Activated T-helper 9 cell treated with anti-CD3 and anti-CD28 coated beads, Interleukin-2, amount 50 U/mL, for 16 hours (primary cell): ENCODE data around the gene NCAM1.

ENCODE experiments used
- DNase-seq: peaks from one replicate; pipeline ENCODE4 v3.0.0-alpha.2; 2020; ENCODE audit warnings: low read depth

The NCAM1 gene

DNA sequence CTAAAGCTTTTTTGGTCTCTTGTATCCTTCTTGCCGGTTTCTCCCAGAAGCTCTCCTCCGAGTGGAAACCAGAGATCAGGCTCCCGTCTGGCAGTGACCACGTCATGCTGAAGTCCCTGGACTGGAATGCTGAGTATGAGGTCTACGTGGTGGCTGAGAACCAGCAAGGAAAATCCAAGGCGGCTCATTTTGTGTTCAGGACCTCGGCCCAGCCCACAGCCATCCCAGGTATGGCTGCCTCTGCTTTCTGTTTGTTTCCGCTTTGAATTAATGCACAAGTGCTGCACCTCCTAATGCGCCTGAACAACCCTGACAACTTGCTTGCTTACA is 298.8 kb downstream of the NCAM1 start:
- no peak for DNase-seq

DNA sequence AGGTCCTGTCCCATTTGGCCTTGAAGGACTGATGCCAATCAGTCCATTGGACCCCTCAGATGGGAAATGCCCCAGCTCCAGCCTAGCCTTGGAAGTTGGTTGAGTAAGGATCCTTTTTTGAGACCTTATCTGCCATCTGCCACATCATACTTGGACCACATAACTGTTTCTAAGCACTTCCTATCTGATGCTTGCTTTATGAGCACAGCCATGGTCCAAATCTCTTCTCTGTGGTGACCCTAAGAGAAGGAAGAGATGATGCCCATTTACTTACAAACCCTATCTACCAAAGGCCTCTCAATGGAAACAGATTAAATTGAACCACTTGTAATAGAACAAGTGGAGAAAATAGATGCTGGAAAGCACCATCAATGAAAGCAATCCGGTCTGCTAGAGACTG is 299.3 kb downstream of the NCAM1 start:
- no peak for DNase-seq

- no peak for DNase-seq
These were observed 300.7 kb downstream of the NCAM1 start for GRCh38 chr11:113261709-113262475.

- DNase-seq = no peak
These were observed 301.4 kb downstream of the NCAM1 start for GRCh38 chr11:113262594-113262993.

DNA sequence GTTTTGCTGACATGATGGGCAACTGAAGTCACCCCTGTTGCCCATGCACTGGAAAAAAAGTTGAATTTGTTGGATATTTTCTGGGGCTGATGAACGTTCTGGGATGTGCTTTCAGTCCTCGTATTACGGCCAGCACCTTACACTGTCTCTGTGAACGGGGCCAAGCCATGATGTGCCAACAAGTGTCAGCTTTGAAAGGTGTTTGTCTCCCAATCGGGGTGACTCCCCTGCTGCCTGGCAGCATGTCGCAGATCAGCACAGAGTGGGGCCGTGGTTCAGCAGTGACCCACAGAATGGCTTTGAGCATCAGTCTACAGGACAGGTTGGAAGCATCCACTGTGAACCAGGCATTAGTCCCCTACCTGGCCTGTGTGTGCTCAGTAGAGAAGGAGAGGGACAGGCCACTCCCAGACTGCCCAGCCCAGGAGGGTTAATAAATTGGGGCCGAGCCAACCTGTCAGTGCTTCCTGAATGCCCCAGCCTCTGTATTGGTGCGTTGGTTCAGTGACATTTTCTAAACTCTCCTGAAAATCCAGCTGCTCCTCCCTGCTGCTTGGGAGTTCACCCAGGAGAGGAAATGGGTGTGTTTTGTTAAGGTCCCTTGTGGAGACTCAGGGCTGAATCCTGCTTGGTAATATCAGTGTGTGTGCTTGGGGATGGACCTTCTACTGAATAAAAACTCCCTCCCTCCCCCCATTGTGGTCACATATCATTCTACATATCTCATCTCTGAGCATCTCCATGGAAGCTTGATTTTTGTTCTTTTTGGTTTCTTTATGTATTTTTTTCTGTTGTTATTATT is 302.4 kb downstream of the NCAM1 start:
- no peak for DNase-seq

DNA sequence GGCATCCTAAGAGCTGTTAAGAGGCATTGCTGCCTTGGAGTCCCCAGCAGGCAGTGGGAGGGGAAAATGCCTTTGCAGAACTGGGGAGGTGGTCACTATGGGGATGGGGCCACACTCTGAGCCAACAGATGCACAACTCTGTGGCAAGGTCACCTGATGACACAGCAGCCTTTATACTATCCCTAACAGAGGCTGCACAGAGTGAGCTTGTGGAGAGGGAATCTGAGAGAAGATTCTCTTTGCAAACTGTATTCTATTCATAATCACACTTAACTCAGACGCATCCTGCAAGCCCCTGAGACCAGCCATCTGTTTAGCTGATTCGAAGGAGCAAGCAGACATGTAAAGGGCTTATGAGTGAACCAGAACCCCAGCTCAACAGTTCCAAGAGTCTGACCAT is 304.1 kb downstream of the NCAM1 start:
- no peak for DNase-seq

- no peak for DNase-seq
These were observed 306.3 kb downstream of the NCAM1 start for GRCh38 chr11:113267493-113267892.

DNA sequence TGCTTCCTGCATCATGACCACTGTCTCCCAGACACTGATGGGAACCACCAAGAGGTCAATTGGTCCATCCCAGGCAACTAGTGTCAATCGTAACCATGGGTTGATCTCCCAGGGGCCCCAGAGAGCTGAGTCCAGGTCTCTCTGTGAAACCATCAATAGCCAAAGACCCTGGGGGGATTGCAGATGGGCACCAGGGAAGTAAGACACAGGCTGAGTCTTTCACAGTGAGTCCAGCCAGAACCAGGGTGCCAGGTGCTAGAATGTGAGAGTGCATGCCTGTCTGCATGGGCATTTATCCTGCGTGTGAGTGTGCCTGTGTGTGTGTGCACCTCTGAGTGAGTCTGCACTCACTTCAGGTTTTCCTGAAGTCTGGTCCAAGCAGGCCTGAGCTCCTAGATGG is 307.9 kb downstream of the NCAM1 start:
- DNase-seq = no peak

DNA sequence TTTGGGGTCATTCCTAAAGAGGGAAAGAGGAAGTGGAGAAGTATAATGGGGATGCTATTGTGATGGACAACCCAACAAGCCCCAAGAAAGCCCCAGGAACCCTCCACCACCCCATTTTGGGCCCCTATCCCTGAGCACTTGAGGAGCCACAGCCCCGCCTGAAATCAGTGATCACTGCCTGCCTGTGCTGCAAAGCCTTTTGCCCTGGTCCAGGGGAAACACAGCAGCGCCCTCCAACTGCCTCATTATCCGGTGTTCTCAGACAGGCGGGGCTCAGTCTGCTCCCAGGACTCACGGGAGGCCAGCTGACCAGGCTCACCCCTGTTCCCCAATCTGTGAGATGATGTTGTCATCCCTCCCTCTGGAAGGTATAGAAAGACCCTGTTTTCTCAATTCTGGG is 308.4 kb downstream of the NCAM1 start:
- DNase-seq = no peak

- no peak for DNase-seq
These were observed 308.9 kb downstream of the NCAM1 start for GRCh38 chr11:113270080-113270479.

DNA sequence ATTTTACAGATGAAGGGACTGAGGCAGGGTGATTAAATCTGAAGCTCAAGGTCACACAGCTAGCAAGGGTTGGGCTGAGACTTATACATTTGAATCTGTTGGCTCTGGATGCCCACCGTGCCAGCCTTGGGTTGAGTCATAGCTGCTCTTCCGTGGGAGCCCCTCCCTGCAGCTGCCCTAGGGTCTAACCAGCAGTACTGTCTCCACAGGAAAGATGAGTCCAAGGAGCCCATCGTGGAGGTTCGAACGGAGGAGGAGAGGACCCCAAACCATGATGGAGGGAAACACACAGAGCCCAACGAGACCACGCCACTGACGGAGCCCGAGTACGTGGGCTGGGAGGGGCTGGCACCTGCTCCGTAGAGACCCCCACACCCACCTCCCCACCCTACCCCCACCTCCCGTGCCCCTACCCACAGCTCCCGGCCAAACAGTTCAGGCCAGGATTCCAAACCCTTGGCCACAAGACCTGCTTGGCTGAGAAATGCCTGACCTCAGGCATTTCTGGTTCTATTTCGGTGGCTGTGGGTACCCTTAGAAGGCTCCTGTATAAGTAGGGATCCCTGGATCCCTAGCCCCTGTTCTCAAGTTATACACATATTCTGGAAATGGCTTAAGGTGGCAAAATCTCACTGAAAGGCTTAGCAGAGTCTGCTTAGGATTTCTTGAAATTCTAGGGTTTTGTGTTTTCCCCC is 310.5 kb downstream of the NCAM1 start:
- DNase-seq = no peak

DNA sequence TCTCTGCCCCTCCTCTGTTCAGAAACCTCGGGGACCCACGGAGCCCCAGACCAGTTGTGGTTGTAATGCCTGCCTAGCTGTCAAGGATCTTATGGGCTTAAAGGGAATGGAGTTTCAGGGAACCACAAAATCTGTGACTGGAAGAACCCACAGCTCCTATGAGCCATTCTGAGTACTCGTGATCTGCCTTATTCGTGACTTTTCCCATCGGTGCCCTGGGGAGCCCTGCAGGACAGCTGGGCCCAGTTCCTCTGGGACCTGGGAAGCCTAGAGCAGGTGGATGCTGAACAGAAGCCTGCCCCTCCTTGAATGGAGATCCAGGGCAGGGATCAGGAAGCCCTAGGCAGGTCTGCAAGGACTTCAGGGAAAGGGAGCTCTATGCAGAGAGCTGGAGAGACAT is 311.1 kb downstream of the NCAM1 start:
- no peak for DNase-seq

DNA sequence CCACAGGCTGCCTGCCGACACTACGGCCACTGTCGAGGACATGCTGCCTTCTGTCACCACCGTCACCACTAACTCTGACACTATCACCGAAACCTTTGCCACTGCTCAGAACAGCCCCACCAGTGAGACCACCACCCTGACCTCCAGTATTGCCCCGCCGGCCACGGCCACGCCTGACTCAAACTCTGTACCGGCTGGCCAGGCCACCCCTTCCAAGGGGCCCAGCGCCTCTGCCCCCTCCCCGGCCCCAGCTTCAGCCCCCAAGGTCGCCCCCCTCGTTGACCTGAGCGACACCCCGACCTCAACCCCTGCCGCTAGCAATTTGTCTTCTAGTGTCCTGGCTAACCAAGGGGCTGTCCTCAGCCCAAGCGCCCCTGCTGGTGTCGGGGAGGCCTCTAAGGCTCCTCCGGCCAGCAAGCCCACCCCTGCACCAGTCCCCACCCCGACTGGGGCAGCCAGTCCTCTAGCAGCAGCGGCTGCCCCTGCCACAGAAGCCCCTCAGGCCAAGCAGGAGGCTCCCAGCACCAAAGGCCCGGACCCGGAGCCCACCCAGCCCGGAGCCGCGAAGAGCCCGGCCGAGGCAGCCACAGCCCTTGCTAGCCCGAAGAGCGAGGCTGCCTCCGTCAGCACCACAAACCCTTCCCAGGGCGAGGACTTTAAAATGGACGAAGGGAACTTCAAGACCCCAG is 311.9 kb downstream of the NCAM1 start:
- DNase-seq = no peak

- DNase-seq = no peak
These were observed 312.5 kb downstream of the NCAM1 start for GRCh38 chr11:113273720-113274119.

- no peak for DNase-seq
These were observed 313.7 kb downstream of the NCAM1 start for GRCh38 chr11:113274713-113275582.

GRCh38 chr11:113275602-113276001 is 314.4 kb downstream of the NCAM1 start:
- no peak for DNase-seq

GRCh38 chr11:113276466-113276865 is 315.2 kb downstream of the NCAM1 start:
- no peak for DNase-seq

- DNase-seq = no peak
These were observed 316.7 kb downstream of the NCAM1 start for GRCh38 chr11:113277907-113278306.

DNA sequence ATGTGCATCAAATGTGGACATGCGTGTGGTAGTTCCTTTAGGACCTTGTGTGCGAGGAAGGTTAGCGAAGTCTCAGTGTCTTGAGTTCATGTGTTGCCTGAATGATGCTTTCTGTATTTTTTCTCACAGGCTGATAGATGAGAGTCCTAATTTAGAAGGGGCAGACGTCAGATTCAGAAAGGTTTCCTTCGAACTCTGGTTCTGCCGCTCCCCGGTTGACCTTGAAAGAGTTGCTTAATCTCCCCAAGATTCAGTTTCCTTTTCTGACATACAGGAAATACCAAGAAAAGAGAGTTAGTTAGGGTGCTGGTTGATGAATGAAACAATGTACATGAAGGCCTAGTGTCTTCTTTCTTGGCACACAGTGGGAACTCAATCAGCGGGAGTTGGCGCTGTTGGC is 317.3 kb downstream of the NCAM1 start:
- no peak for DNase-seq

GRCh38 chr11:113278925-113279324 is 317.7 kb downstream of the NCAM1 start:
- DNase-seq = no peak

DNA sequence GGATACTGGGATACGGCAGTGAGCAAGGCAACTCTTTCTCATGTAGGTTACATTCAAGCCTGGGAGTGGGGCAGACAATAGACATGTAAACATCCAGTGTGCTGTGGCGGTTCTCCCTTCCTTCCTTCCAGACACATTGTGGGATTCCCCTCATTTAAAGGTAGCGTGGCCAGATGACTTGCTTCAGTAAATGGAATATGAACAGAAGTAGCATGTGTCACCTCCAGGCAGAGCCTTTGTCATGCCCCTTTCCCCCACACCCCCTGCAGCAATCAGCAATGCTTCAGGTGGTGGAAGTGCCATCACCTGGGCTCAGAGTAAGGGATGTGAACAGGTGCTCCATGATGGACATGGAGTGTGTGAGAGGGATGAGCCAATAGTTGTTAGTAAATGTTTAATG is 318.4 kb downstream of the NCAM1 start:
- no peak for DNase-seq
